A549 (cell line): Measurements from ENCODE around the gene UBASH3B. TPM values are rescaled to one million over a fixed set of nuclear protein-coding genes. Genes with fewer than 3 reads are reported as not detected.

Source experiments
- ATAC-seq, 2 experiments: fragments of 200-7000 bp in 1 of 2; fragments of >200 bp in 1 of 2; cut with Nextera tagmentation in 1 of 2; cut with Tn5 transposase in 1 of 2; 3 replicates each; pipeline versions ENCODE4 v1.8.0 to v1.9.1; 2018 to 2020; ENCODE audit warnings: mild to moderate bottlenecking in 1 of 2, moderate library complexity in 1 of 2
- CTCF ChIA-PET: fragments of 300-600 bp; sonication (Branson Sonifier 250); formaldehyde crosslinking; extraction: SDS; loops from one replicate; lab custom pipeline; 2021; ENCODE audit warnings: antibody characterized with exemption, inconsistent platforms; lab: Yijun Ruan, JAX
- POLR2A ChIA-PET: fragments of 350-600 bp; formaldehyde crosslinking; extraction: SDS; loops from one replicate; lab custom pipeline; 2021; ENCODE audit warnings: antibody characterized with exemption, inconsistent platforms; lab: Yijun Ruan, JAX
- DNase-seq, 2 experiments: peaks; one replicate each; pipeline versions ENCODE4 v3.0.0 to v3.0.0-alpha.2; 2011 to 2016; ENCODE audit warnings: low read depth in 1 of 2, low spot score in 1 of 2
- FAIRE-seq: peaks from 2 replicates; lab custom pipeline; 2011; peaks lifted over from hg19 to GRCh38; lab: Jason Lieb, UNC
- H3K27ac ChIP-seq, 2 experiments: fragments of >200 bp; sonication (Bioruptor Twin); formaldehyde crosslinking; 3 replicates each; pipeline ENCODE4 v1.5.1; 2016 to 2017
- H3K4me1 ChIP-seq: fragments of >200 bp; sonication (Bioruptor Twin); formaldehyde crosslinking; 3 replicates; pipeline ENCODE4 v1.6.1; 2016
- H3K4me2 ChIP-seq: fragments of >200 bp; sonication (Bioruptor Twin); formaldehyde crosslinking; 3 replicates; pipeline ENCODE4 v1.6.1; 2016
- H3K4me3 ChIP-seq: fragments of >200 bp; sonication (Bioruptor Twin); formaldehyde crosslinking; 3 replicates; pipeline ENCODE4 v1.5.1; 2016
- H3K9me3 ChIP-seq: fragments of >200 bp; sonication (Bioruptor Twin); formaldehyde crosslinking; 3 replicates; pipeline ENCODE4 v1.6.1; 2016
- BCL3 ChIP-seq: fragments of >200 bp; sonication (Bioruptor Twin); formaldehyde crosslinking; IDR thresholded peaks from 3 replicates; pipeline ENCODE4 v1.6.1; 2016
- BHLHE40 ChIP-seq: IDR thresholded peaks from 2 replicates; pipeline ENCODE4 v1.6.1; 2012; ENCODE audit warnings: low read depth, low read length, inconsistent platforms
- CBX2 ChIP-seq: fragments of 200-600 bp; sonication (generic); IDR thresholded peaks from 2 replicates; pipeline ENCODE4 v1.6.1; 2016; ENCODE audit warnings: low read depth, mild to moderate bottlenecking, borderline replicate concordance
- CBX8 ChIP-seq: fragments of 200-600 bp; sonication (generic); IDR thresholded peaks from 2 replicates; pipeline ENCODE4 v1.6.1; 2016
- CHD4 ChIP-seq: fragments of 200-600 bp; sonication (generic); IDR thresholded peaks from 2 replicates; pipeline ENCODE4 v1.6.1; 2016; ENCODE audit warnings: antibody characterized with exemption, mild to moderate bottlenecking, borderline replicate concordance
- EHF ChIP-seq: fragments of 250-450 bp; sonication (Bioruptor Pico); IDR thresholded peaks from 2 replicates; pipeline ENCODE4 v1.5.0; 2020; ENCODE audit warnings: mild to moderate bottlenecking
- ESRRA ChIP-seq: fragments of 150-350 bp; IDR thresholded peaks from 2 replicates; pipeline ENCODE4 v1.6.1; 2014; ENCODE audit warnings: mild to moderate bottlenecking, low read length, borderline replicate concordance
- FOXS1 ChIP-seq: fragments of 250-450 bp; sonication (Bioruptor Pico); IDR thresholded peaks from 2 replicates; pipeline ENCODE4 v1.5.0; 2020; ENCODE audit warnings: mild to moderate bottlenecking, moderate library complexity
- HES2 ChIP-seq: fragments of >200 bp; sonication (Bioruptor Twin); formaldehyde crosslinking; IDR thresholded peaks from 2 replicates; pipeline ENCODE4 v1.6.1; 2016
- HOXA7 ChIP-seq: fragments of 250-450 bp; sonication (Bioruptor Pico); IDR thresholded peaks from 2 replicates; pipeline ENCODE4 v1.5.0; 2020; ENCODE audit warnings: mild to moderate bottlenecking, moderate library complexity
- HOXB5 ChIP-seq: fragments of 250-450 bp; sonication (Bioruptor Pico); IDR thresholded peaks from 2 replicates; pipeline ENCODE4 v1.5.0; 2020; ENCODE audit warnings: mild to moderate bottlenecking, moderate library complexity
- JUN ChIP-seq, 2 experiments: fragments of >200 bp; sonication (Bioruptor Twin); formaldehyde crosslinking; IDR thresholded peaks; 2 replicates in 1 of 2; 3 replicates in 1 of 2; pipeline ENCODE4 v1.6.1; 2016 to 2017
- MAFK ChIP-seq: fragments of 450-650 bp; IDR thresholded peaks from 2 replicates; pipeline ENCODE4 v1.6.1; 2014; ENCODE audit not compliant: partially characterized antibody
- POLR2A ChIP-seq: IDR thresholded peaks from 2 replicates; pipeline ENCODE4 v1.6.1; 2012; ENCODE audit warnings: mild to moderate bottlenecking, low read length
- POLR2AphosphoS2 ChIP-seq: conservative IDR thresholded peaks from 2 replicates; pipeline ENCODE4 v1.6.1; 2012; ENCODE audit warnings: low read length, improper control_type of control experiment, inconsistent platforms
- RARB ChIP-seq: fragments of 250-450 bp; sonication (Bioruptor Pico); IDR thresholded peaks from 2 replicates; pipeline ENCODE4 v1.8.0; 2021; ENCODE audit warnings: mild to moderate bottlenecking, moderate library complexity
- TFCP2L1 ChIP-seq: fragments of 250-450 bp; sonication (Bioruptor Pico); IDR thresholded peaks from 2 replicates; pipeline ENCODE4 v1.5.0; 2021; ENCODE audit warnings: mild to moderate bottlenecking
- ZC3H11A ChIP-seq: fragments of 450-650 bp; IDR thresholded peaks from 2 replicates; pipeline ENCODE4 v1.6.1; 2014; ENCODE audit warnings: antibody characterized with exemption, mild to moderate bottlenecking
- WGBS: methylation state at CpG from one replicate; pipeline ENCODE4 v1.1.6; 2017; ENCODE audit errors: missing lambda C conversion rate; 5-methylcytosine and 5-hydroxymethylcytosine counted together
- polyA plus RNA-seq, 4 experiments: library from polyadenylated mRNA; depleted of rRNA in 3 of 4; stranded (reverse); fragments of >200 nt; fragmentation: RNase III in 1 of 4; extraction: RNeasy Plus Mini Kit Qiagen cat#74134 plus additional on column Dnase treatment in 1 of 4; gene quantifications; 2 replicates in 3 of 4; 3 replicates in 1 of 4; pipeline ENCODE4 v1.2.3, GENCODE V29; 2011 to 2017
- TF ChIP-seq, protein P1 (sequence below): fragments of 450-650 bp; IDR thresholded peaks from 2 replicates; pipeline ENCODE4 v1.6.1; 2014; ENCODE audit warnings: antibody characterized with exemption
- TF ChIP-seq, protein P2 (sequence below): fragments of 150-350 bp; IDR thresholded peaks from 2 replicates; pipeline ENCODE4 v1.6.1; 2014; ENCODE audit warnings: low read depth, mild to moderate bottlenecking, low read length
- TF ChIP-seq, protein P3 (sequence below): IDR thresholded peaks from 2 replicates; pipeline ENCODE4 v1.6.1; 2012; ENCODE audit warnings: low read depth, borderline replicate concordance

Gene UBASH3B
- polyA plus RNA-seq, 2 of the 4 experiments (the other 2 are of a cell fraction): 33.4 to 43.0 TPM

- Histone ChIP-seq H3K9me3 (no peaks in the 10 kb centered on the region), H3K4me1 (peaks cover 14% of the 10 kb centered on the region; the same call in 2 of the 3 replicates), H3K4me2 (no peak overlapping the region), H3K27ac (no peak overlapping the region), H3K4me3 (no peak overlapping the region)
- CTCF ChIA-PET: interaction anchor here (0.6 to 1.0 kb wide), 4 partner anchors 13 to 300 kb away, joined by 3 to 4 read pairs (median 4); no protein-coding TSS in a partner anchor
- POLR2A ChIA-PET: no interaction called here
- no peak for FAIRE-seq
- TF ChIP-seq POLR2A (no peak), JUN (IDR thresholded peaks at IDR 0.05) (no peak), FOXS1 (CRISPR knock-in tag) (no peak), CBX2 (no peak)
- ATAC-seq: no peak
- WGBS: 88% methylated on average over 6 of the region's 7 CpGs
- DNase-seq: no peak
Observed at GRCh38 chr11:122764371-122765090, 109.0 kb downstream of the UBASH3B start.

- 82% methylated on average over 4 of the region's 4 CpGs for WGBS
- Histone ChIP-seq H3K27ac (no peak overlapping the region), H3K4me1 (peaks cover 14% of the 10 kb centered on the region; the same call in 2 of the 3 replicates), H3K4me3 (no peak overlapping the region), H3K4me2 (no peak overlapping the region), H3K9me3 (no peaks in the 10 kb centered on the region)
- POLR2A ChIA-PET: no interaction called here
- FAIRE-seq: no peak
- peak in 1 of 2 experiments; percentile 26; a peak in 3 of 6 replicates for ATAC-seq
- CTCF ChIA-PET: interaction anchor here (0.6 to 3.0 kb wide), 4 partner anchors 10 to 133 kb away, joined by 3 to 9 read pairs (median 3); no protein-coding TSS in a partner anchor
- no peak for DNase-seq
- TF ChIP-seq HOXA7 (CRISPR knock-in tag): no peak
Observed at GRCh38 chr11:122765487-122766131, 110.1 kb downstream of the UBASH3B start.

DNA sequence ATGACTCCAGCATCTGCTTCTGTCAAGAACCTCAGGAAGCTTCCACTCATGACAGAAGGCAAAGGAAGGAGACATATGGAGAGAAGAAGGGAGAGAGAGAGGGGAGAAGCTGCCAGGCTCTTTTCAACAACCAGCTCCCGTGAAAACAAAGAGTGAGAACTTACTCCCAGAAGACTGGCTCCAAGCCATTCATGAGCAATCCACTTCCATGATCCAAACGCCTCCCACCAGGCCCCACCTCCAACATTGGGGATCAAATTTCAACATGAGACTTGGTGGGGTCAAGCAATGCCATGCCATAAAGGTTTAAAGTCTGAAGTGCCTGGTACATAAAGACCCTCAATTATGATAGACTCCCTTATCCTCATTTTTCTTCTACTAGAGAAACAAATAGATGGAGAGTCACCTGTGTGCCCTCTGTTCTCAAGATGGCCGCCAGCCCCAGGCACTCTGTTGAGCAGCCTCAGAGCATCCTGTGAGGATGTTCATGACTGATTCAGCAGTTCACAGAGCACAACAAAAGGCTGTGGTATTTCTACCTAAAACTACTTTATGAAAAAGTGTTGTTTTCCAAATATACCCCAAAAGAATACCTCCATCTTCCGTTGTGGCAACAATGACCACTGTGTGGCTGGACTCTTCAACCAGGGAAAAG lies 113.7 kb downstream of the UBASH3B start:
- H3K4me2 ChIP-seq: no peak overlapping the region
- ChIA-PET POLR2A (no interaction called here), CTCF (interaction anchor here (0.7 to 3.5 kb wide), 4 partner anchors 8 to 15 kb away, joined by 3 to 22 read pairs (median 4); no protein-coding TSS in a partner anchor)
- ATAC-seq: no peak
- no peak for DNase-seq
- no peak for FAIRE-seq
- H3K27ac ChIP-seq: no peak overlapping the region
- WGBS: 73% methylated on average over 4 of the region's 4 CpGs
- no peak overlapping the region for H3K4me3 ChIP-seq
- H3K4me1 ChIP-seq: peaks cover 42% of the 10 kb centered on the region
- H3K9me3 ChIP-seq: no peaks in the 10 kb centered on the region
- TF ChIP-seq HES2 (no peak), BCL3 (no peak), TFCP2L1 (CRISPR knock-in tag) (no peak), BHLHE40 (no peak), MAFK (no peak), RARB (CRISPR knock-in tag) (no peak), CBX8 (no peak), ESRRA (no peak), EHF (CRISPR knock-in tag) (no peak), CBX2 (no peak), JUN (IDR thresholded peaks at IDR 0.05) (no peak), CHD4 (no peak), ZC3H11A (no peak), POLR2AphosphoS2 (no peak), HOXB5 (CRISPR knock-in tag) (no peak)
- TF ChIP-seq, protein P1, sequence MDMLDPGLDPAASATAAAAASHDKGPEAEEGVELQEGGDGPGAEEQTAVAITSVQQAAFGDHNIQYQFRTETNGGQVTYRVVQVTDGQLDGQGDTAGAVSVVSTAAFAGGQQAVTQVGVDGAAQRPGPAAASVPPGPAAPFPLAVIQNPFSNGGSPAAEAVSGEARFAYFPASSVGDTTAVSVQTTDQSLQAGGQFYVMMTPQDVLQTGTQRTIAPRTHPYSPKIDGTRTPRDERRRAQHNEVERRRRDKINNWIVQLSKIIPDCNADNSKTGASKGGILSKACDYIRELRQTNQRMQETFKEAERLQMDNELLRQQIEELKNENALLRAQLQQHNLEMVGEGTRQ: no peak
- TF ChIP-seq, protein P2, sequence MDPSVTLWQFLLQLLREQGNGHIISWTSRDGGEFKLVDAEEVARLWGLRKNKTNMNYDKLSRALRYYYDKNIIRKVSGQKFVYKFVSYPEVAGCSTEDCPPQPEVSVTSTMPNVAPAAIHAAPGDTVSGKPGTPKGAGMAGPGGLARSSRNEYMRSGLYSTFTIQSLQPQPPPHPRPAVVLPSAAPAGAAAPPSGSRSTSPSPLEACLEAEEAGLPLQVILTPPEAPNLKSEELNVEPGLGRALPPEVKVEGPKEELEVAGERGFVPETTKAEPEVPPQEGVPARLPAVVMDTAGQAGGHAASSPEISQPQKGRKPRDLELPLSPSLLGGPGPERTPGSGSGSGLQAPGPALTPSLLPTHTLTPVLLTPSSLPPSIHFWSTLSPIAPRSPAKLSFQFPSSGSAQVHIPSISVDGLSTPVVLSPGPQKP: no peak
- TF ChIP-seq, protein P3, sequence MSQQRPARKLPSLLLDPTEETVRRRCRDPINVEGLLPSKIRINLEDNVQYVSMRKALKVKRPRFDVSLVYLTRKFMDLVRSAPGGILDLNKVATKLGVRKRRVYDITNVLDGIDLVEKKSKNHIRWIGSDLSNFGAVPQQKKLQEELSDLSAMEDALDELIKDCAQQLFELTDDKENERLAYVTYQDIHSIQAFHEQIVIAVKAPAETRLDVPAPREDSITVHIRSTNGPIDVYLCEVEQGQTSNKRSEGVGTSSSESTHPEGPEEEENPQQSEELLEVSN: no peak
